Measurements from ENCODE around the gene PDE4D.

DNA sequence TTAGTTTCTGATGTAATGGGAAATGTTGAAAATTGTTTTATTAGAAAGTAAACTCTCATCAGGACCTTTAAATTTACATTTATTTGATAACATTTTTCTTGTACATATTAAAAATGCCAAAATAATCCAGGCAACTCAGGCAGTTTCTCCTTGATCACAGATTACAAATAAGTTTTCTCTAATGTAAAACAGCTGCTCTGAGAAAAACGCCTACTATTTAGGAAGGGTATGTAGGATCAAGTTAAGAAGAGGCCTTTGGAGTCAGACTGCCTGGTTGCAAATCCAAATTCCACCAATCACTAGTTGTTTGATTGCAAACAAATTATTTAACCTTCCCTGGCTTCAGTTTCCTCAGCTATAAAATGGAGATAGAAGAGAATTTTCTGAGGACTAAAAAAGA lies 610.8 kb downstream of the PDE4D start:
- TF ChIP-seq, protein P1, sequence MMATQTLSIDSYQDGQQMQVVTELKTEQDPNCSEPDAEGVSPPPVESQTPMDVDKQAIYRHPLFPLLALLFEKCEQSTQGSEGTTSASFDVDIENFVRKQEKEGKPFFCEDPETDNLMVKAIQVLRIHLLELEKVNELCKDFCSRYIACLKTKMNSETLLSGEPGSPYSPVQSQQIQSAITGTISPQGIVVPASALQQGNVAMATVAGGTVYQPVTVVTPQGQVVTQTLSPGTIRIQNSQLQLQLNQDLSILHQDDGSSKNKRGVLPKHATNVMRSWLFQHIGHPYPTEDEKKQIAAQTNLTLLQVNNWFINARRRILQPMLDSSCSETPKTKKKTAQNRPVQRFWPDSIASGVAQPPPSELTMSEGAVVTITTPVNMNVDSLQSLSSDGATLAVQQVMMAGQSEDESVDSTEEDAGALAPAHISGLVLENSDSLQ (IDR thresholded peaks at IDR 0.05): no peak
- no peak for TF ChIP-seq SP1 (IDR thresholded peaks at IDR 0.05)
- no peak for TF ChIP-seq TARDBP (IDR thresholded peaks at IDR 0.05)
- TF ChIP-seq SUZ12 (IDR thresholded peaks at IDR 0.05): no peak
- TF ChIP-seq ELF4 (IDR thresholded peaks at IDR 0.05): no peak
- TF ChIP-seq ZNF384 (IDR thresholded peaks at IDR 0.05): no peak
- TF ChIP-seq FOXM1 (IDR thresholded peaks at IDR 0.05; ENCODE audit: borderline replicate concordance): no peak
- TF ChIP-seq FOXA1 (IDR thresholded peaks at IDR 0.05): no peak
- TF ChIP-seq L3MBTL2 (conservative IDR thresholded peaks at IDR 0.05): no peak

Measured in HEK293T (cell line).